ENCODE data around the gene SLC10A7. TPM values are rescaled to one million over a fixed set of nuclear protein-coding genes. Genes with fewer than 3 reads are reported as not detected.
"Not testable (repeated sequence)": the region's sequence is repeated elsewhere in the genome, so short reads cannot be mapped to it uniquely, and the experiment has no call there.

The SLC10A7 gene
- total and polyA plus RNA-seq, 9 of the 15 experiments (the other 6 are each of a cell fraction or from before 2014, with no cell fraction given) = 6.4 to 22.8 (median 16.1) TPM

GRCh38 chr4:146350114-146350513 is 171.6 kb downstream of the SLC10A7 start:
- H3K79me2 ChIP-seq (ENCODE audit: control insufficient read depth, insufficient read depth, low read length); H2AFZ ChIP-seq (ENCODE audit: low read depth, low read length); BruUV-seq (replicated peaks); H3K9me1 ChIP-seq (ENCODE audit: control insufficient read depth, insufficient read depth, low read length); H3K4me2 ChIP-seq (ENCODE audit: insufficient read depth, low read length); H3K4me3 ChIP-seq; ATAC-seq; FAIRE-seq; in situ Hi-C loops (cut with MboI); H3K4me1 ChIP-seq (replicated peaks in 1 of 2; ENCODE audit: control insufficient read depth in 2 of 2, insufficient read depth in 2 of 2, low read length in 2 of 2); H3K9ac ChIP-seq (ENCODE audit: insufficient read depth in 1 of 2, low read depth in 2 of 2, low read length in 2 of 2); CTCF ChIA-PET (ENCODE audit: low intra/inter-chr PET ratio); H3K27me3 ChIP-seq (ENCODE audit: control insufficient read depth in 2 of 2, insufficient read depth in 2 of 2, low read length in 2 of 2); POLR2A ChIA-PET; H3K9me3 ChIP-seq (replicated peaks; ENCODE audit: control insufficient read depth, insufficient read depth, low read depth, low read length); H4K20me1 ChIP-seq (replicated peaks; ENCODE audit: control insufficient read depth, insufficient read depth, low read length); H3K27ac ChIP-seq (ENCODE audit: extremely low read depth, low read depth, low read length); intact Hi-C loops (cut with micrococcal nuclease); DNase-seq (ENCODE audit: extremely low read depth in 1 of 4, low spot score in 3 of 4); H3K36me3 ChIP-seq (ENCODE audit: control insufficient read depth, insufficient read depth, low read length): not testable (repeated sequence)
- 61% methylated on average over 5 of the region's 26 CpGs for WGBS (ENCODE audit: insufficient coverage, low coverage, missing lambda C conversion rate)

- Histone ChIP-seq H3K27ac (ENCODE audit: extremely low read depth, low read depth, low read length) (no peak overlapping the region), H3K79me2 (ENCODE audit: control insufficient read depth, insufficient read depth, low read length) (no peaks in the 10 kb centered on the region), H3K9ac (ENCODE audit: insufficient read depth in 1 of 2, low read depth in 2 of 2, low read length in 2 of 2) (no peak overlapping the region), H3K9me1 (ENCODE audit: control insufficient read depth, insufficient read depth, low read length) (no peaks in the 10 kb centered on the region), H3K27me3 (ENCODE audit: control insufficient read depth in 2 of 2, insufficient read depth in 2 of 2, low read length in 2 of 2) (no peaks in the 10 kb centered on the region), H4K20me1 (replicated peaks; ENCODE audit: control insufficient read depth, insufficient read depth, low read length) (no peaks in the 10 kb centered on the region), H3K4me3 (no peak overlapping the region), H2AFZ (ENCODE audit: low read depth, low read length) (no peak overlapping the region), H3K9me3 (replicated peaks; ENCODE audit: control insufficient read depth, insufficient read depth, low read depth, low read length) (no peaks in the 10 kb centered on the region), H3K36me3 (ENCODE audit: control insufficient read depth, insufficient read depth, low read length) (no peaks in the 10 kb centered on the region), H3K4me2 (ENCODE audit: insufficient read depth, low read length) (no peak overlapping the region), H3K4me1 (replicated peaks in 1 of 2; ENCODE audit: control insufficient read depth in 2 of 2, insufficient read depth in 2 of 2, low read length in 2 of 2) (peaks cover 0 to 3% of the 10 kb centered on the region in 2 experiments; a peak in 1 of 5 replicates)
- no peak for DNase-seq (ENCODE audit: extremely low read depth in 1 of 4, low spot score in 3 of 4)
- BruUV-seq (replicated peaks) = no TSS peak
- FAIRE-seq = no peak
- ATAC-seq = no peak
- CTCF ChIA-PET (ENCODE audit: low intra/inter-chr PET ratio) = no interaction called here
- in situ Hi-C loops (cut with MboI) (no loop called here), intact Hi-C loops (cut with micrococcal nuclease) (loop anchor here (10.0 kb wide), 1 partner anchor 295 kb away; no protein-coding TSS in a partner anchor)
- POLR2A ChIA-PET = no interaction called here
- TF ChIP-seq ZNF699 (CRISPR knock-in tag; IDR thresholded peaks at IDR 0.05; ENCODE audit: insufficient replicate concordance) (no peak), ARID3A (IDR thresholded peaks at IDR 0.05; ENCODE audit: borderline replicate concordance, low read depth, low read length) (no peak)
These were observed 172.4 kb downstream of the SLC10A7 start for GRCh38 chr4:146349306-146349705.

Measured in K562 (cell line).